HepG2 (cell line): ENCODE results near the gene NGEF. TPM values are rescaled to one million over a fixed set of nuclear protein-coding genes. Genes with fewer than 3 reads are reported as not detected.
A peak's percentile ranks its signal among the peaks of the same experiment; 100 is the strongest.

Source experiments
- CHD4 ChIP-seq: fragments of 200-600 bp; sonication (generic); IDR thresholded peaks from 2 replicates; pipeline ENCODE4 v1.7.0; 2017; ENCODE audit warnings: mild to moderate bottlenecking, low read length, borderline replicate concordance
- EP300 ChIP-seq, 3 experiments: sonication (generic) in 1 of 3; formaldehyde crosslinking in 1 of 3; IDR thresholded peaks; 2 replicates each; pipeline versions ENCODE4 v1.5.1 to v1.6.1; 2011 to 2020; ENCODE audit warnings: low read depth in 2 of 3, low read length in 2 of 3, borderline replicate concordance in 1 of 3, improper control_type of control experiment in 1 of 3, mild to moderate bottlenecking in 1 of 3, missing genetic modification reagents in 1 of 3, moderate library complexity in 1 of 3
- MEIS2 ChIP-seq: sonication (generic); formaldehyde crosslinking; IDR thresholded peaks from 2 replicates; pipeline ENCODE4 v1.9.0; 2021; ENCODE audit warnings: mild to moderate bottlenecking, missing genetic modification reagents
- MXI1 ChIP-seq: IDR thresholded peaks from 3 replicates; pipeline ENCODE4 v1.6.1; 2012; ENCODE audit warnings: low read depth, low read length, inconsistent platforms, borderline replicate concordance
- NCOR1 ChIP-seq: fragments of 200-600 bp; sonication (generic); IDR thresholded peaks from 2 replicates; pipeline ENCODE4 v1.7.0; 2017; ENCODE audit warnings: antibody characterized with exemption, low read length, borderline replicate concordance
- PAWR ChIP-seq: sonication (generic); formaldehyde crosslinking; IDR thresholded peaks from 2 replicates; pipeline ENCODE4 v1.4.0; 2020; ENCODE audit warnings: missing genetic modification reagents, mild to moderate bottlenecking, borderline replicate concordance
- REXO4 ChIP-seq: sonication (generic); formaldehyde crosslinking; IDR thresholded peaks from 2 replicates; pipeline ENCODE4 v1.8.0; 2022; ENCODE audit warnings: missing genetic modification reagents, mild to moderate bottlenecking, borderline replicate concordance
- SYNCRIP ChIP-seq: fragments of 200-400 bp; formaldehyde crosslinking; IDR thresholded peaks from 2 replicates; pipeline ENCODE4 v1.6.1; 2018; ENCODE audit warnings: mild to moderate bottlenecking, low read depth, low read length; ENCODE audit not compliant: insufficient read depth
- TGIF2 ChIP-seq: IDR thresholded peaks from 2 replicates; pipeline ENCODE4 v1.6.1; 2016; ENCODE audit warnings: control low read depth, missing compliant biosample characterization
- ZNF138 ChIP-seq: sonication (generic); formaldehyde crosslinking; IDR thresholded peaks from 2 replicates; pipeline ENCODE4 v1.5.0; 2020; ENCODE audit warnings: mild to moderate bottlenecking, low read depth, missing genetic modification reagents
- ZNF343 ChIP-seq: sonication (generic); formaldehyde crosslinking; IDR thresholded peaks from 2 replicates; pipeline ENCODE4 v1.4.0; 2020; ENCODE audit warnings: mild to moderate bottlenecking, missing genetic modification reagents
- ZNF572 ChIP-seq: sonication (generic); formaldehyde crosslinking; IDR thresholded peaks from 2 replicates; pipeline ENCODE4 v1.5.1; 2020; ENCODE audit warnings: mild to moderate bottlenecking, missing genetic modification reagents
- ZNF781 ChIP-seq: sonication (generic); formaldehyde crosslinking; IDR thresholded peaks from 2 replicates; pipeline ENCODE4 v1.5.1; 2020; ENCODE audit warnings: borderline replicate concordance, mild to moderate bottlenecking, missing genetic modification reagents; ENCODE audit errors: not compliant biosample characterization
- polyA plus RNA-seq, 8 experiments: library from polyadenylated mRNA; depleted of rRNA in 3 of 8; stranded (reverse) in 7 of 8; unstranded in 1 of 8; fragments of >200 nt; fragmentation: Illumina TruSeq in 4 of 8; extraction: Trizol in 4 of 8; gene quantifications; 2 replicates each; pipeline versions ENCODE4 v1.2.1 to v1.2.3, GENCODE V29; 2011 to 2016; ENCODE audit warnings: low read depth in 4 of 8, missing spikeins in 1 of 8, mixed read lengths in 1 of 8; ENCODE audit not compliant: insufficient read depth in 1 of 8
- total RNA-seq, 5 experiments: library from RNA; depleted of rRNA; stranded (reverse); fragments of >200 nt; fragmentation: Illumina TruSeq; extraction: Trizol; gene quantifications; 2 replicates each; pipeline ENCODE4 v1.2.3, GENCODE V29; 2016; ENCODE audit warnings: low read depth in 1 of 5
- TF ChIP-seq, protein P1 (sequence below): sonication (generic); formaldehyde crosslinking; conservative IDR thresholded peaks from 2 replicates; pipeline ENCODE4 v1.4.0; 2020; ENCODE audit warnings: missing genetic modification reagents
- TF ChIP-seq, protein P2 (sequence below): sonication (generic); formaldehyde crosslinking; IDR thresholded peaks from 2 replicates; pipeline ENCODE4 v1.5.0; 2020; ENCODE audit warnings: mild to moderate bottlenecking, low read depth, missing genetic modification reagents, borderline replicate concordance
- TF ChIP-seq, protein P3 (sequence below), 2 experiments: fragments of 450-650 bp in 1 of 2; sonication (generic) in 1 of 2; formaldehyde crosslinking in 1 of 2; IDR thresholded peaks; 2 replicates each; pipeline versions ENCODE4 v1.6.1 to v1.8.0; 2016 to 2022; ENCODE audit warnings: antibody characterized with exemption in 1 of 2, mild to moderate bottlenecking in 1 of 2, missing genetic modification reagents in 1 of 2

The NGEF gene
- total and polyA plus RNA-seq, 2 of the 13 experiments (the other 11 are each of a cell fraction or from before 2014, with no cell fraction given), result 14.4 to 36.9 TPM

DNA sequence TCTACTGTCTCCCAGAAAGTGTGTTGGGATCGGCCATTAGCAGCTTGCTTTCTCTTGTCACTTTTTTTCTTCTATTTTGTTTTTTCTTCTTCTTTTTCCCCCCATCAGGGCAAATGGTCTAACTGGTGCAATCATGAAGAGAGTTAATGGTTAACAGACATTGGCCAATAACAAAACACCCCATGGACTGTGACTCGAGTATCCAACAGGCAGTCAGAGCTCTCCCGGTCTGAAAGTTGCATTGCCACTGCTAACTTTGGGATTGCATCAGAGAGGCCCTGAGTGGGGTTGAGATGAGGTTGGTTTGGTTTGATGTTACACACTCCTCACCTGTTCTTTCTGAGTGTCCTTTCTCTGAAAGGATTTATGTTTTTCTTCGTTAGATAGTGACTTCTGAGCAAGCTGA is 155.9 kb downstream of the NGEF start (continued):
- peak; percentile 47 for TF ChIP-seq ZNF781 (CRISPR knock-in tag)
- TF ChIP-seq ZNF572, result no peak
- TF ChIP-seq REXO4 (CRISPR knock-in tag), result no peak
- peak; percentile 93; the same call in 1 of the 2 replicates for TF ChIP-seq NCOR1
- peak; percentile 67; the same call in 1 of the 2 replicates for TF ChIP-seq CHD4
- TF ChIP-seq MXI1, result peak; percentile 57; the same call in 1 of the 3 replicates
- TF ChIP-seq ZNF138, result no peak
- TF ChIP-seq, protein P1, sequence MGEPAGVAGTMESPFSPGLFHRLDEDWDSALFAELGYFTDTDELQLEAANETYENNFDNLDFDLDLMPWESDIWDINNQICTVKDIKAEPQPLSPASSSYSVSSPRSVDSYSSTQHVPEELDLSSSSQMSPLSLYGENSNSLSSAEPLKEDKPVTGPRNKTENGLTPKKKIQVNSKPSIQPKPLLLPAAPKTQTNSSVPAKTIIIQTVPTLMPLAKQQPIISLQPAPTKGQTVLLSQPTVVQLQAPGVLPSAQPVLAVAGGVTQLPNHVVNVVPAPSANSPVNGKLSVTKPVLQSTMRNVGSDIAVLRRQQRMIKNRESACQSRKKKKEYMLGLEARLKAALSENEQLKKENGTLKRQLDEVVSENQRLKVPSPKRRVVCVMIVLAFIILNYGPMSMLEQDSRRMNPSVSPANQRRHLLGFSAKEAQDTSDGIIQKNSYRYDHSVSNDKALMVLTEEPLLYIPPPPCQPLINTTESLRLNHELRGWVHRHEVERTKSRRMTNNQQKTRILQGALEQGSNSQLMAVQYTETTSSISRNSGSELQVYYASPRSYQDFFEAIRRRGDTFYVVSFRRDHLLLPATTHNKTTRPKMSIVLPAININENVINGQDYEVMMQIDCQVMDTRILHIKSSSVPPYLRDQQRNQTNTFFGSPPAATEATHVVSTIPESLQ, result 0 out of 2 replicates have a peak, but pooled peaks have one; percentile 72
- no peak for TF ChIP-seq ZNF343 (CRISPR knock-in tag)
- TF ChIP-seq, protein P2, sequence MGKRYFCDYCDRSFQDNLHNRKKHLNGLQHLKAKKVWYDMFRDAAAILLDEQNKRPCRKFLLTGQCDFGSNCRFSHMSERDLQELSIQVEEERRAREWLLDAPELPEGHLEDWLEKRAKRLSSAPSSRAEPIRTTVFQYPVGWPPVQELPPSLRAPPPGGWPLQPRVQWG, result no peak
- TF ChIP-seq MEIS2, result no peak
- TF ChIP-seq EP300 (IDR thresholded peaks at IDR 0.05; ENCODE audit: low read depth in 2 of 2, low read length in 2 of 2), result peak; percentile 93 to 97
- TF ChIP-seq EP300 (CRISPR knock-in tag; IDR thresholded peaks at IDR 0.05; ENCODE audit: borderline replicate concordance), result peak; percentile 92
- peak; percentile 94 for TF ChIP-seq TGIF2
- TF ChIP-seq SYNCRIP, result no peak
- TF ChIP-seq, protein P3, sequence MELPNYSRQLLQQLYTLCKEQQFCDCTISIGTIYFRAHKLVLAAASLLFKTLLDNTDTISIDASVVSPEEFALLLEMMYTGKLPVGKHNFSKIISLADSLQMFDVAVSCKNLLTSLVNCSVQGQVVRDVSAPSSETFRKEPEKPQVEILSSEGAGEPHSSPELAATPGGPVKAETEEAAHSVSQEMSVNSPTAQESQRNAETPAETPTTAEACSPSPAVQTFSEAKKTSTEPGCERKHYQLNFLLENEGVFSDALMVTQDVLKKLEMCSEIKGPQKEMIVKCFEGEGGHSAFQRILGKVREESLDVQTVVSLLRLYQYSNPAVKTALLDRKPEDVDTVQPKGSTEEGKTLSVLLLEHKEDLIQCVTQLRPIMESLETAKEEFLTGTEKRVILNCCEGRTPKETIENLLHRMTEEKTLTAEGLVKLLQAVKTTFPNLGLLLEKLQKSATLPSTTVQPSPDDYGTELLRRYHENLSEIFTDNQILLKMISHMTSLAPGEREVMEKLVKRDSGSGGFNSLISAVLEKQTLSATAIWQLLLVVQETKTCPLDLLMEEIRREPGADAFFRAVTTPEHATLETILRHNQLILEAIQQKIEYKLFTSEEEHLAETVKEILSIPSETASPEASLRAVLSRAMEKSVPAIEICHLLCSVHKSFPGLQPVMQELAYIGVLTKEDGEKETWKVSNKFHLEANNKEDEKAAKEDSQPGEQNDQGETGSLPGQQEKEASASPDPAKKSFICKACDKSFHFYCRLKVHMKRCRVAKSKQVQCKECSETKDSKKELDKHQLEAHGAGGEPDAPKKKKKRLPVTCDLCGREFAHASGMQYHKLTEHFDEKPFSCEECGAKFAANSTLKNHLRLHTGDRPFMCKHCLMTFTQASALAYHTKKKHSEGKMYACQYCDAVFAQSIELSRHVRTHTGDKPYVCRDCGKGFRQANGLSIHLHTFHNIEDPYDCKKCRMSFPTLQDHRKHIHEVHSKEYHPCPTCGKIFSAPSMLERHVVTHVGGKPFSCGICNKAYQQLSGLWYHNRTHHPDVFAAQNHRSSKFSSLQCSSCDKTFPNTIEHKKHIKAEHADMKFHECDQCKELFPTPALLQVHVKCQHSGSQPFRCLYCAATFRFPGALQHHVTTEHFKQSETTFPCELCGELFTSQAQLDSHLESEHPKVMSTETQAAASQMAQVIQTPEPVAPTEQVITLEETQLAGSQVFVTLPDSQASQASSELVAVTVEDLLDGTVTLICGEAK (IDR thresholded peaks at IDR 0.05), result no peak
- TF ChIP-seq, protein P3 (CRISPR knock-in tag; IDR thresholded peaks at IDR 0.05), result peak; percentile 36; the same call in 1 of the 2 replicates
- no peak for TF ChIP-seq PAWR (CRISPR knock-in tag)
